HEK293 (cell line): ENCODE results near the gene MVK.

Experiments used
- CTCF ChIA-PET: fragments of 350-600 bp; formaldehyde crosslinking; extraction: SDS; loops from one replicate; lab custom pipeline; 2021; ENCODE audit warnings: antibody characterized with exemption; lab: Yijun Ruan, JAX
- POLR2A ChIA-PET: fragments of 300-600 bp; formaldehyde crosslinking; extraction: SDS; loops from one replicate; lab custom pipeline; 2020; ENCODE audit warnings: antibody characterized with exemption, inconsistent platforms; lab: Yijun Ruan, JAX
- H3K27ac ChIP-seq: fragments of 200-500 bp; sonication (Bioruptor generic); 2 replicates; pipeline ENCODE4 v1.5.1; 2014; ENCODE audit warnings: low read depth, low read length, control low read depth, inconsistent platforms; ENCODE audit errors: extremely low read depth
- H3K36me3 ChIP-seq, 2 experiments: fragments of 200-500 bp in 1 of 2; sonication (Bioruptor generic) in 1 of 2; 1 replicate in 1 of 2; 2 replicates in 1 of 2; pipeline ENCODE4 v1.5.1; 2014 to 2017; ENCODE audit warnings: inconsistent platforms in 2 of 2, low read length in 2 of 2; ENCODE audit not compliant: control insufficient read depth in 2 of 2, insufficient read depth in 1 of 2
- H3K4me1 ChIP-seq: fragments of 200-500 bp; sonication (Bioruptor generic); 2 replicates; pipeline ENCODE4 v1.5.1; 2014; ENCODE audit warnings: mild to moderate bottlenecking, low read length, inconsistent platforms; ENCODE audit not compliant: control insufficient read depth, insufficient read depth
- H3K4me3 ChIP-seq: 2 replicates; pipeline ENCODE4 v1.5.1; 2011; ENCODE audit warnings: low read depth, mild to moderate bottlenecking, control low read depth, low read length, moderate library complexity
- H3K9me3 ChIP-seq: fragments of 200-500 bp; sonication (Bioruptor generic); 2 replicates; pipeline ENCODE4 v1.5.1; 2014; ENCODE audit warnings: low read depth, low read length, inconsistent platforms; ENCODE audit not compliant: control insufficient read depth, insufficient read depth
- BCL11B ChIP-seq: fragments of 450-650 bp; formaldehyde crosslinking; IDR thresholded peaks from 2 replicates; pipeline ENCODE4 v1.5.1; 2016; ENCODE audit warnings: low read depth, missing biosample characterization, missing genetic modification characterization
- FEZF1 ChIP-seq: fragments of 450-650 bp; formaldehyde crosslinking; IDR thresholded peaks from 2 replicates; pipeline ENCODE4 v1.5.1; 2016; ENCODE audit warnings: missing biosample characterization, missing genetic modification characterization
- GLI2 ChIP-seq: fragments of 450-650 bp; formaldehyde crosslinking; IDR thresholded peaks from 2 replicates; pipeline ENCODE4; 2017; ENCODE audit warnings: missing biosample characterization, missing genetic modification characterization, low read depth, borderline replicate concordance
- HOXC10 ChIP-seq: sonication (generic); formaldehyde crosslinking; IDR thresholded peaks from 2 replicates; pipeline ENCODE4 v1.8.1; 2023; ENCODE audit warnings: mild to moderate bottlenecking, missing genetic modification reagents
- MEIS1 ChIP-seq: sonication (generic); formaldehyde crosslinking; IDR thresholded peaks from 2 replicates; pipeline ENCODE4 v1.8.1; 2022; ENCODE audit warnings: missing genetic modification reagents, mild to moderate bottlenecking, borderline replicate concordance
- MZF1 ChIP-seq: fragments of 450-650 bp; formaldehyde crosslinking; IDR thresholded peaks from 2 replicates; pipeline ENCODE4 v1.5.1; 2017; ENCODE audit warnings: missing biosample characterization, missing genetic modification characterization, borderline replicate concordance
- SP7 ChIP-seq: fragments of 450-650 bp; formaldehyde crosslinking; IDR thresholded peaks from 2 replicates; pipeline ENCODE4 v1.5.1; 2016; ENCODE audit warnings: missing biosample characterization, missing genetic modification characterization
- YY2 ChIP-seq: fragments of 450-650 bp; formaldehyde crosslinking; IDR thresholded peaks from 2 replicates; pipeline ENCODE4 v1.5.1; 2016; ENCODE audit warnings: missing biosample characterization, missing genetic modification characterization
- ZBTB17 ChIP-seq: fragments of 450-650 bp; formaldehyde crosslinking; IDR thresholded peaks from 2 replicates; pipeline ENCODE4 v1.5.1; 2016; ENCODE audit warnings: missing biosample characterization, missing genetic modification characterization
- ZBTB21 ChIP-seq: fragments of 450-650 bp; formaldehyde crosslinking; IDR thresholded peaks from 2 replicates; pipeline ENCODE4 v1.5.1; 2017; ENCODE audit warnings: missing biosample characterization, missing genetic modification characterization
- ZEB2 ChIP-seq: fragments of 450-650 bp; formaldehyde crosslinking; IDR thresholded peaks from 2 replicates; pipeline ENCODE4 v1.5.1; 2016; ENCODE audit warnings: missing biosample characterization, missing genetic modification characterization
- ZNF133 ChIP-seq: fragments of 450-650 bp; formaldehyde crosslinking; IDR thresholded peaks from 2 replicates; pipeline ENCODE4 v1.5.1; 2016; ENCODE audit warnings: missing biosample characterization, missing genetic modification characterization
- ZNF16 ChIP-seq: fragments of 450-650 bp; formaldehyde crosslinking; IDR thresholded peaks from 2 replicates; pipeline ENCODE4 v1.5.1; 2016; ENCODE audit warnings: low read depth, missing biosample characterization, missing genetic modification characterization
- ZNF184 ChIP-seq: fragments of 450-650 bp; IDR thresholded peaks from 2 replicates; pipeline ENCODE4 v1.5.1; 2018; ENCODE audit warnings: missing biosample characterization, mild to moderate bottlenecking, missing genetic modification characterization
- ZNF211 ChIP-seq: fragments of 450-650 bp; formaldehyde crosslinking; IDR thresholded peaks from 2 replicates; pipeline ENCODE4 v1.5.1; 2016; ENCODE audit warnings: low read depth, missing biosample characterization, missing genetic modification characterization
- ZNF274 ChIP-seq, 2 experiments: fragments of 200-500 bp in 1 of 2; fragments of 450-650 bp in 1 of 2; sonication (Bioruptor generic) in 1 of 2; formaldehyde crosslinking in 1 of 2; IDR thresholded peaks; 2 replicates each; pipeline versions ENCODE4 v1.5.1 to v1.6.1; 2014 to 2016; ENCODE audit warnings: borderline replicate concordance in 1 of 2, inconsistent platforms in 1 of 2, low read length in 1 of 2, missing biosample characterization in 1 of 2, missing genetic modification characterization in 1 of 2
- ZNF426 ChIP-seq: fragments of 450-650 bp; formaldehyde crosslinking; IDR thresholded peaks from 2 replicates; pipeline ENCODE4 v1.5.1; 2017; ENCODE audit warnings: missing biosample characterization, missing genetic modification characterization, mild to moderate bottlenecking, inconsistent platforms, moderate library complexity
- ZNF501 ChIP-seq: fragments of 450-650 bp; formaldehyde crosslinking; IDR thresholded peaks from 2 replicates; pipeline ENCODE4 v1.5.1; 2016; ENCODE audit warnings: missing biosample characterization, missing genetic modification characterization
- ZNF610 ChIP-seq: fragments of 450-650 bp; formaldehyde crosslinking; IDR thresholded peaks from 2 replicates; pipeline ENCODE4 v1.5.1; 2016; ENCODE audit warnings: missing biosample characterization, missing genetic modification characterization, borderline replicate concordance
- ZNF664 ChIP-seq: fragments of 450-650 bp; formaldehyde crosslinking; IDR thresholded peaks from 2 replicates; pipeline ENCODE4 v1.5.1; 2016; ENCODE audit warnings: missing biosample characterization, missing genetic modification characterization
- ZNF707 ChIP-seq: fragments of 450-650 bp; formaldehyde crosslinking; IDR thresholded peaks from 2 replicates; pipeline ENCODE4 v1.5.1; 2016; ENCODE audit warnings: missing biosample characterization, missing genetic modification characterization
- ZNF777 ChIP-seq: fragments of 450-650 bp; formaldehyde crosslinking; IDR thresholded peaks from 2 replicates; pipeline ENCODE4 v1.5.1; 2017; ENCODE audit warnings: missing biosample characterization, missing genetic modification characterization, borderline replicate concordance
- ZNF785 ChIP-seq: fragments of 450-650 bp; formaldehyde crosslinking; IDR thresholded peaks from 2 replicates; pipeline ENCODE4 v1.5.1; 2016; ENCODE audit warnings: missing biosample characterization, missing genetic modification characterization
- ZNF791 ChIP-seq: fragments of 450-650 bp; formaldehyde crosslinking; IDR thresholded peaks from 2 replicates; pipeline ENCODE4 v1.5.1; 2016; ENCODE audit warnings: missing biosample characterization, missing genetic modification characterization
- ZSCAN16 ChIP-seq: fragments of 450-650 bp; formaldehyde crosslinking; IDR thresholded peaks from 2 replicates; pipeline ENCODE4 v1.5.1; 2016; ENCODE audit warnings: missing biosample characterization, missing genetic modification characterization
- TF ChIP-seq, protein P1 (sequence below): fragments of 450-650 bp; formaldehyde crosslinking; IDR thresholded peaks from 2 replicates; pipeline ENCODE4 v1.5.1; 2016; ENCODE audit warnings: missing biosample characterization, missing genetic modification characterization
- TF ChIP-seq, protein P2 (sequence below): fragments of 450-650 bp; formaldehyde crosslinking; IDR thresholded peaks from 2 replicates; pipeline ENCODE4 v1.5.1; 2016; ENCODE audit warnings: missing biosample characterization, missing genetic modification characterization
- TF ChIP-seq, protein P3 (sequence below): fragments of 450-650 bp; formaldehyde crosslinking; conservative IDR thresholded peaks from 2 replicates; pipeline ENCODE4 v1.5.1; 2016; ENCODE audit warnings: low read depth, missing biosample characterization, missing genetic modification characterization
- TF ChIP-seq, protein P4 (sequence below): fragments of 450-650 bp; formaldehyde crosslinking; IDR thresholded peaks from 2 replicates; pipeline ENCODE4 v1.5.1; 2017; ENCODE audit warnings: missing biosample characterization, mild to moderate bottlenecking, missing genetic modification characterization, moderate library complexity

Gene MVK

DNA sequence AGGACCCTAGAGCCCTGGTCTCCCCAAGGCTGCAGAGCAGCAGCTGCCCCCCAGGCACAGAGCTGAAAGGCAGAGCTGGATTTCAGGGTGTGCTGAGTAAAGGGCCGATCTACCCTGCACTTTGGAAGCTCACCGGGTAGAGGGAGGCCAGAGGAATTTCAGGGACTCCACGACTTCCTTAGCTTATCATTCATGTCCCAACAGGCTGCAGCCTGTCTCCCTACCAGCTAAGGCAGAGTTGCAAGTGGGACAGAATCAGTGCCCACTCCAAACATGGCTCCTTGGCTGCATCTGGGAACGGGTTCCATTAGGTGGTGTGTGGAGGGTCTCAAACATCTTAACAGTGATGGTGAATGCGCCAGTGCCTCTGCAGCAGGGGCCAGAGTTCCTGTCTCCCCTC lies 27.8 kb upstream of the MVK start:
- no peak for TF ChIP-seq MEIS1 (CRISPR knock-in tag)
- TF ChIP-seq, protein P1, sequence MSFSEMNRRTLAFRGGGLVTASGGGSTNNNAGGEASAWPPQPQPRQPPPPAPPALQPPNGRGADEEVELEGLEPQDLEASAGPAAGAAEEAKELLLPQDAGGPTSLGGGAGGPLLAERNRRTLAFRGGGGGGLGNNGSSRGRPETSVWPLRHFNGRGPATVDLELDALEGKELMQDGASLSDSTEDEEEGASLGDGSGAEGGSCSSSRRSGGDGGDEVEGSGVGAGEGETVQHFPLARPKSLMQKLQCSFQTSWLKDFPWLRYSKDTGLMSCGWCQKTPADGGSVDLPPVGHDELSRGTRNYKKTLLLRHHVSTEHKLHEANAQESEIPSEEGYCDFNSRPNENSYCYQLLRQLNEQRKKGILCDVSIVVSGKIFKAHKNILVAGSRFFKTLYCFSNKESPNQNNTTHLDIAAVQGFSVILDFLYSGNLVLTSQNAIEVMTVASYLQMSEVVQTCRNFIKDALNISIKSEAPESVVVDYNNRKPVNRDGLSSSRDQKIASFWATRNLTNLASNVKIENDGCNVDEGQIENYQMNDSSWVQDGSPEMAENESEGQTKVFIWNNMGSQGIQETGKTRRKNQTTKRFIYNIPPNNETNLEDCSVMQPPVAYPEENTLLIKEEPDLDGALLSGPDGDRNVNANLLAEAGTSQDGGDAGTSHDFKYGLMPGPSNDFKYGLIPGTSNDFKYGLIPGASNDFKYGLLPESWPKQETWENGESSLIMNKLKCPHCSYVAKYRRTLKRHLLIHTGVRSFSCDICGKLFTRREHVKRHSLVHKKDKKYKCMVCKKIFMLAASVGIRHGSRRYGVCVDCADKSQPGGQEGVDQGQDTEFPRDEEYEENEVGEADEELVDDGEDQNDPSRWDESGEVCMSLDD (tag by site-specific recombination) = no peak
- TF ChIP-seq ZEB2 (tag by site-specific recombination) = no peak
- no peak for TF ChIP-seq ZNF426
- no peak for TF ChIP-seq ZNF707 (tag by site-specific recombination)
- no peak for TF ChIP-seq FEZF1 (tag by site-specific recombination)
- TF ChIP-seq ZBTB21 = no peak
- TF ChIP-seq, protein P2, sequence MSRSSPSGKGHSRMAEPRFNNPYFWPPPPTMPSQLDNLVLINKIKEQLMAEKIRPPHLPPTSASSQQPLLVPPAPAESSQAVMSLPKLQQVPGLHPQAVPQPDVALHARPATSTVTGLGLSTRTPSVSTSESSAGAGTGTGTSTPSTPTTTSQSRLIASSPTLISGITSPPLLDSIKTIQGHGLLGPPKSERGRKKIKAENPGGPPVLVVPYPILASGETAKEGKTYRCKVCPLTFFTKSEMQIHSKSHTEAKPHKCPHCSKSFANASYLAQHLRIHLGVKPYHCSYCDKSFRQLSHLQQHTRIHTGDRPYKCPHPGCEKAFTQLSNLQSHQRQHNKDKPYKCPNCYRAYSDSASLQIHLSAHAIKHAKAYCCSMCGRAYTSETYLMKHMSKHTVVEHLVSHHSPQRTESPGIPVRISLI = no peak
- no peak for TF ChIP-seq ZNF211
- no peak for TF ChIP-seq ZNF501 (tag by site-specific recombination)
- TF ChIP-seq ZNF16 (tag by site-specific recombination) = no peak
- TF ChIP-seq ZNF791 (tag by site-specific recombination) = no peak
- TF ChIP-seq ZNF777 (tag by site-specific recombination) = no peak
- no peak for TF ChIP-seq HOXC10 (CRISPR knock-in tag)
- TF ChIP-seq, protein P3, sequence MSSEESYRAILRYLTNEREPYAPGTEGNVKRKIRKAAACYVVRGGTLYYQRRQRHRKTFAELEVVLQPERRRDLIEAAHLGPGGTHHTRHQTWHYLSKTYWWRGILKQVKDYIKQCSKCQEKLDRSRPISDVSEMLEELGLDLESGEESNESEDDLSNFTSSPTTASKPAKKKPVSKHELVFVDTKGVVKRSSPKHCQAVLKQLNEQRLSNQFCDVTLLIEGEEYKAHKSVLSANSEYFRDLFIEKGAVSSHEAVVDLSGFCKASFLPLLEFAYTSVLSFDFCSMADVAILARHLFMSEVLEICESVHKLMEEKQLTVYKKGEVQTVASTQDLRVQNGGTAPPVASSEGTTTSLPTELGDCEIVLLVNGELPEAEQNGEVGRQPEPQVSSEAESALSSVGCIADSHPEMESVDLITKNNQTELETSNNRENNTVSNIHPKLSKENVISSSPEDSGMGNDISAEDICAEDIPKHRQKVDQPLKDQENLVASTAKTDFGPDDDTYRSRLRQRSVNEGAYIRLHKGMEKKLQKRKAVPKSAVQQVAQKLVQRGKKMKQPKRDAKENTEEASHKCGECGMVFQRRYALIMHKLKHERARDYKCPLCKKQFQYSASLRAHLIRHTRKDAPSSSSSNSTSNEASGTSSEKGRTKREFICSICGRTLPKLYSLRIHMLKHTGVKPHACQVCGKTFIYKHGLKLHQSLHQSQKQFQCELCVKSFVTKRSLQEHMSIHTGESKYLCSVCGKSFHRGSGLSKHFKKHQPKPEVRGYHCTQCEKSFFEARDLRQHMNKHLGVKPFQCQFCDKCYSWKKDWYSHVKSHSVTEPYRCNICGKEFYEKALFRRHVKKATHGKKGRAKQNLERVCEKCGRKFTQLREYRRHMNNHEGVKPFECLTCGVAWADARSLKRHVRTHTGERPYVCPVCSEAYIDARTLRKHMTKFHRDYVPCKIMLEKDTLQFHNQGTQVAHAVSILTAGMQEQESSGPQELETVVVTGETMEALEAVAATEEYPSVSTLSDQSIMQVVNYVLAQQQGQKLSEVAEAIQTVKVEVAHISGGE (tag by site-specific recombination) = no peak
- TF ChIP-seq MZF1 = no peak
- no peak for TF ChIP-seq YY2 (tag by site-specific recombination)
- TF ChIP-seq ZNF610 (tag by site-specific recombination) = no peak
- TF ChIP-seq, all 188 proteins: peak for 0
- Histone ChIP-seq H3K36me3 (no peaks in the 10 kb centered on the region), H3K27ac (no peak overlapping the region), H3K4me3 (no peak overlapping the region), H3K4me1 (no peaks in the 10 kb centered on the region), H3K9me3 (no peaks in the 10 kb centered on the region)
- ChIA-PET POLR2A (interaction anchor here (0.8 kb wide), 1 partner anchor 21 kb away, joined by 3 read pairs; no protein-coding TSS in a partner anchor), CTCF (no interaction called here)

DNA sequence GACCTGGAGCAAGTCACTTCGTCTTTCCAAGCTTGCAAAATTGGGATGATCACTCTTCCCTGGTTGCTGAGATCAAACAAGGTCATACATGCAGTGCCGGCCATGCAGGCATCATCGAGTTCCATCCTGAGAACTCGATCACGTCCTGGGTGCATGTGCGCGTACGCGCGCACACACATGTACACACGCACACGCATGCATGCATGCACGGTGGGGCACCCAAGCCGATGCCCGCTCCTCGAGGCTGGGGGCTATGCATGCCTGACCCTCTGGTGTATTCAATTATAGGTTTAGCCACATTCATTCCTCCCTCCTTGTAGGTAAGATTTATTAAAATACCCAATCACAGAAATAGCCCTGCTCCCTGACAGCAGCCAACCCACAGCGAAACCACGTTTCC lies 26.3 kb upstream of the MVK start:
- Histone ChIP-seq H3K27ac (no peak overlapping the region), H3K36me3 (no peaks in the 10 kb centered on the region), H3K9me3 (no peaks in the 10 kb centered on the region), H3K4me3 (no peak overlapping the region), H3K4me1 (no peaks in the 10 kb centered on the region)
- CTCF ChIA-PET = interaction anchor here (1.3 kb wide), 1 partner anchor 28 kb away, joined by 3 read pairs; no protein-coding TSS in a partner anchor
- POLR2A ChIA-PET = interaction anchor here (0.6 kb wide), 1 partner anchor 83 kb away, joined by 3 read pairs; no protein-coding TSS in a partner anchor
- TF ChIP-seq ZNF274 (IDR thresholded peaks at IDR 0.05; ENCODE audit: low read length) (no peak), ZNF274 (tag by site-specific recombination; IDR thresholded peaks at IDR 0.05; ENCODE audit: borderline replicate concordance) (no peak), GLI2 (no peak), ZNF664 (tag by site-specific recombination) (no peak), ZNF777 (tag by site-specific recombination) (no peak), ZNF184 (no peak), SP7 (tag by site-specific recombination) (no peak), ZSCAN16 (no peak), ZNF785 (tag by site-specific recombination) (no peak), ZNF133 (tag by site-specific recombination) (no peak), ZBTB21 (no peak), BCL11B (tag by site-specific recombination) (no peak), ZBTB17 (tag by site-specific recombination) (no peak)
- TF ChIP-seq, protein P4, sequence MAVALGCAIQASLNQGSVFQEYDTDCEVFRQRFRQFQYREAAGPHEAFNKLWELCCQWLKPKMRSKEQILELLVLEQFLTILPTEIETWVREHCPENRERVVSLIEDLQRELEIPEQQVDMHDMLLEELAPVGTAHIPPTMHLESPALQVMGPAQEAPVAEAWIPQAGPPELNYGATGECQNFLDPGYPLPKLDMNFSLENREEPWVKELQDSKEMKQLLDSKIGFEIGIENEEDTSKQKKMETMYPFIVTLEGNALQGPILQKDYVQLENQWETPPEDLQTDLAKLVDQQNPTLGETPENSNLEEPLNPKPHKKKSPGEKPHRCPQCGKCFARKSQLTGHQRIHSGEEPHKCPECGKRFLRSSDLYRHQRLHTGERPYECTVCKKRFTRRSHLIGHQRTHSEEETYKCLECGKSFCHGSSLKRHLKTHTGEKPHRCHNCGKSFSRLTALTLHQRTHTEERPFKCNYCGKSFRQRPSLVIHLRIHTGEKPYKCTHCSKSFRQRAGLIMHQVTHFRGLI (tag by site-specific recombination) = no peak
